ENCODE results near the gene NCKAP5.

- no peak for TF ChIP-seq POLR2A (IDR thresholded peaks at IDR 0.05)
- no peak for TF ChIP-seq EP300 (IDR thresholded peaks at IDR 0.05)
- TF ChIP-seq CTCF (IDR thresholded peaks at IDR 0.05) = no peak
- no peak for TF ChIP-seq POLR2AphosphoS5 (IDR thresholded peaks at IDR 0.05)
Observed at GRCh38 chr2:132681766-132682165, 886.5 kb downstream of the NCKAP5 start.

Measured in upper lobe of left lung (tissue), 4 donors.